Stimulated activated CD4-positive, alpha-beta T cell treated with anti-CD3 and anti-CD28 coated beads, Interleukin-1b, Interleukin-23, amount 100 ng/mL, for 1 hour (primary cell): ENCODE data around the gene SHH.
A peak's percentile ranks its signal among the peaks of the same experiment; 100 is the strongest.

Experiments used
- DNase-seq, 2 donors: peaks; one replicate each; pipeline ENCODE4 v3.0.0-alpha.2; 2020; ENCODE audit warnings: low read depth in 2 of 2

SHH gene

DNA sequence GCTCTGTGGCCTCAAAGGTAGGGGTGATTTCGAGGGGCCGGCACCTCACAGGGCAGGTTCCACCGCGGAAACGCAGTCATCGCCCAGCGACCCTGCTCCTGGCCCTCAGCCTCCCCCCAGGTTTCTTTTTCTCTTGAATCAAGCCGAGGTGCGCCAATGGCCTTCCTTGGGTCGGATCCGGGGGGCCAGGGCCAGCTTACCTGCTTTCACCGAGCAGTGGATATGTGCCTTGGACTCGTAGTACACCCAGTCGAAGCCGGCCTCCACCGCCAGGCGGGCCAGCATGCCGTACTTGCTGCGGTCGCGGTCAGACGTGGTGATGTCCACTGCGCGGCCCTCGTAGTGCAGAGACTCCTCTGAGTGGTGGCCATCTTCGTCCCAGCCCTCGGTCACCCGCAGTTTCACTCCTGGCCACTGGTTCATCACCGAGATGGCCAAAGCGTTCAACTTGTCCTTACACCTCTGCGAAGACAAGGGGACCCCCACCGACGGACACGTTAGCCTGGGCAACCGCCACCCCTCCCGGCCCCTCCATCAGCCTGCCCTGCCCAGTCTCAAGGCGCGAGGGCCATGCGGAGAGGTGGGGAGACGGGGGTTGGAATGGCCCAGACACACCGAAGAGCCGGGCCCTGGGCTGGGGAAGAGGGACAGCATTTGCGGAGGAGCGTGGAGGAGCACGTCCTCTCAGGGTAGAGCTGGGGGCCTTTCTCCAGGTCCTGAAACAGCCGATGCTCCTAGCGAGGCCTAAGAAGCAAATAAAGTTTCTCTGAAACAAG, 6.0 kb downstream of the SHH start:
- DNase-seq, result no peak

- DNase-seq, result no peak
Observed at GRCh38 chr7:155805826-155806095, 6.5 kb downstream of the SHH start.

- DNase-seq, result peak in 1 of 2 donors; percentile 43
Observed at GRCh38 chr7:155804897-155805825, 7.1 kb downstream of the SHH start.

GRCh38 chr7:155804431-155804831, 7.8 kb downstream of the SHH start:
- no peak for DNase-seq

DNA sequence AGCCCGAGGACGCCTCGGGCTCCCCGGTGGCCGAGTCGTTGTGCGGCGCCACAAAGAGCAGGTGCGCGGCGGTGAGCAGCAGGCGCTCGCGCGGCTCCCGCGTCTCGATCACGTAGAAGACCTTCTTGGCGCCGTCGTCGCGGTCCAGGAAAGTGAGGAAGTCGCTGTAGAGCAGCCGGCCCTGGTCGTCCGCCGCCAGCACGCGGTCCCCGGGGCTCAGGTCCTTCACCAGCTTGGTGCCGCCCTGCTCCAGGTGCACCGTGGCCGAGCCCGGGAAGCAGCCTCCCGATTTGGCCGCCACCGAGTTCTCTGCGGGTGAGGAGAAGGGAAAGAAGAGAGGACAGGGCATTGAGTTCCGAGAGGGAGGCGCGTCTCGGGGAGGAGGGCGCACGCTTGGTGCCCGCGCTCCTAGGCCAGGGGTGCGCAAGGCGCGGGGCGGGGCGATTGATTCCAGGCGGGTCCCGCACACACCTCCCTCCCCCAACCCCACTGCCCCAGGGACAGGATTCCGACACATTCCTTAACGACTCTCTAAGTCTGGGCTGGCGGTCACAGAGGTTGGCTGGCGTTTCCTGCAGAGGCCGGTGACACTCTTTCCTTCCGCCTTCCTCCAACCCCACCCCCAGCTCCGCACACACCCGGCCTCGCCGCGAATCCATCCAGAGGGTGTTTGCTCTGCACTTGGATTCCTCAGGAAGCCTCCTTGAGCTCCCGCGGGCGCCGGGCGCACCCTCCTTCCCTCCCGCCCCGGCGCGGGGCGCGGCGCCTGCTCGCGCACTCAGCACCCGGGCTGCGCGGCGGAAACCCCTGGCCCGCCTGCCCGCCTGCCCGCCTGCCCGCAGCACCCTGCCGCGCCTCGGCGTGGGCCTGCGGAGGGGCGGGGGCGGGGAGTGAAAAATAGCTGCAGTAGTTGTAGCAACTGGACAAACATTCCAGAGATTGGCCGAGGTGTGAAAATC, 8.6 kb downstream of the SHH start:
- no peak for DNase-seq

- no peak for DNase-seq
Observed at GRCh38 chr7:155802906-155803417, 9.3 kb downstream of the SHH start.

DNA sequence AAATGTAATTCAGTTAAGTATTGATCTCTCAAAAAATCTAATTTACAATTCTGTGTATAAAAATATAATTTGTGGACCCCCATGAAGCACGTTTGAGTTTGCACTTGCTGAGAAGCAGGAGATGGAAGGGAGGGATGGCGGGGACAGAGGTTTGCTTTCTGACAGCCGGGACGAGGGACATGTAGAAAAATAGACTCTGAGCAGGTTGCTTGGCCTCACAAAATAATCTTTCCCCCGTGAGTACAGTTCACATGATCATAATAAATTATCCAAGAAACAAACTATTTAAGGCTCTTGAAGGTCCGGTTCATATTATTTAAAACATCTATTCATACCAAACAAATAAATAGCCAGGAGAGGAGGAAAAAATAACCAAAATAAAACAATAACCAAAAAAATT, 10.0 kb downstream of the SHH start:
- DNase-seq, result no peak

GRCh38 chr7:155800741-155801267, 11.5 kb downstream of the SHH start:
- no peak for DNase-seq

DNA sequence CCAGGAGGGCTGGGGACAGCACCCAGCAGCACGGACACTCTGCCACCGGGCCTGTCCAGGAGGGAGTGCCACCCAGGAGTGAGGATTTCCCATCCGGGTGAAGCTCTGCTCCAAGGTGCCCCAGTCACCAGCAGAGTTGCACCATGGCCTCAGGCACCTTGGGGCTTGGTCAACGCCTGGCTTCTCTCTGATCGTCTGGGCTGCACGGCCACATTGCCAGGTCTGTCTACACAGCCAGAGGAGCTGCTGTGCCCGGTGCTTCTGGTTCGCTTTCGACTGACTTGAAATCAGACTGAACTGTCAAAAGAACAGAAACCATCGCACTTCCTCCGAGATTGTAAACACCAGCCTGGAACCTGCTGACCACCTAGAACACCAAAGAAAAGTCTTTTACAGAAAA, 12.0 kb downstream of the SHH start:
- no peak for DNase-seq

DNA sequence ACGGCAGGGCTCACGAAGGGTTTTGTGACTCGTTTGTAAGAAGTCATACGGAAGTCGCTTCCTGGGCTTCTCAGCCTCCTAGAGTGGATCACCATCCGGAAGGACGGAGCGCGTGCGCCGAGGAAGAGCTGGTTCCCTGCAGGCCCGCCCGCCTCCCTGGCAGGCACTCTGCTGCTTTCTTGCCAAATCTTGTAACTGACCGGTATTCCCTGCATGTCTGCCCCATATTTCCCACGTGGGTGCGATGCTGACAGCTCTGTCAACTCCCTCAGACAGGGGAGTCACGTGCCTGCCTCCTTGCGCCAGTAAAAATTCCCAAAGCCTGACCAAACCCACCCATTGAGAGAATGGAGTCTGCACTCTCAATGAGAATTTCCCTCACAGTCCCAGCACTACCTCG, 12.7 kb downstream of the SHH start:
- no peak for DNase-seq

- no peak for DNase-seq
Observed at GRCh38 chr7:155798673-155799439, 13.4 kb downstream of the SHH start.

DNA sequence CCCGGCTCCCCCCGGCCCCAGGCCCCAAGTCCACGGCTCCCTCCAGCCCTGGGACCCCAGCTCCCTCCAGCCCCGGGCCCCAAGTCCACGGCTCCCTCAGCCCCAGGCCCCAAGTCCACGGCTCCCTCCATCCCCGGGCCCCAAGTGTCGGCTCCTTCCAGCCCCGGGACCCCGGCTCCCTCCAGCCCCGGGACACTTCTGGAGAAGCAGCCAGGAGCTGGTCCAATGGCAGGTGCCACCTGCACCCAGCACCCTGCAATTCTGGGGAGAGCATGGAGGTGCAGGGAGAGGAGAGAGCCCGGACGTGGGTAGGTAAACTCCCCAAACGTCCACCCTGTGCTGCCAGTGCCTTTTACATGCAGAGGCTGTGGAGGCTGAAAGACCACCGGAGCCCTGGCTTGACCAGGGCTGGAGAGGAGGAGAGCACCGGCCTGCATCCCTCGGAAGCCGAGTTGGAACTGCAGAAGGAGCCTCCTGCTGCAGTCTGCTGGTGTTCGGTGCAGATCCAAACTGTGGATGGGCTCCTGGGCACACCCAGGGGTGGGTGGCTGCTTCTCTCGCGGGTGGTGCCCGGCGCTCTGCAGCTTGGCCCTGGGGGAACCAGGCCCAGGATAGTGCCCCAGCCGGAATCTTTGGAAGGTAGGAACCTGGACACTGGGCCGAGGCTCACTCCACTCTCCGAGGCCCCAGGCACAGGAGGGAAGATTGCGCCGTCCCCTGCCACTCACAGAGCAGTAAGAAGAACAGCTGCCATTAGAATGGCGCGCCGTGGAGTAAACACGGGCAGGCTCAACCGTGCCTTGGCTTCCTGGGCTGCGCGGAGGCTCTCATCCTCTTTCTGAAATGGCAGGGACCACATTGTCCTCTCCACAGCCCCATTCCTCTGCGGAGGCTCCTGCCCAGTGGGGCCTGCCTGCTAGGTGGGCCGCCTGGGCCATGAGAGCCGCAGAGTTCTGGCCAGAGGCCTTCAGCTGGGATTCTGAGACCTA, 14.7 kb downstream of the SHH start:
- no peak for DNase-seq

GRCh38 chr7:155796381-155797261, 15.6 kb downstream of the SHH start:
- peak; percentile 37 to 66 for DNase-seq

DNA sequence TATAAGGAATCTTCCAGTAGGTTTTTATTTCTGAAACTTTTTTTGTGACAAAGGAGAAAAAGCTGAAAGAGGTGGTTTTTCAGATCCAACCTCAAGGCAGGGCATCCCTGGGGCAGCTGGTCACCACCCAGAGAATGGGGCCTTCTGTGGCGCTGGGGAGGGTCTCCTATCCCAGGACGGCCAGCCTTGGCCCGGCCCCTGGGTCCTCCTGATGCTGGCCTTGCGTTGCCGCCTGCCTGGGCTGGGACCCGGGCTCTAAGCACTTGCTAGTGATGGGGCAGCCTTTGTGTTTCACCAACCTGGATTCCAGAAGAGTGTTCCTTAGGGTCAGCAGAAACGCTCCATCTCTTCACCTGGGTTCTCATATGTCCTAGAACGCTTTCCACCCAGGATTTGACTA, 16.3 kb downstream of the SHH start:
- no peak for DNase-seq

GRCh38 chr7:155795401-155795800, 16.9 kb downstream of the SHH start:
- no peak for DNase-seq

- no peak for DNase-seq
Observed at GRCh38 chr7:155794196-155794595, 18.1 kb downstream of the SHH start.

DNA sequence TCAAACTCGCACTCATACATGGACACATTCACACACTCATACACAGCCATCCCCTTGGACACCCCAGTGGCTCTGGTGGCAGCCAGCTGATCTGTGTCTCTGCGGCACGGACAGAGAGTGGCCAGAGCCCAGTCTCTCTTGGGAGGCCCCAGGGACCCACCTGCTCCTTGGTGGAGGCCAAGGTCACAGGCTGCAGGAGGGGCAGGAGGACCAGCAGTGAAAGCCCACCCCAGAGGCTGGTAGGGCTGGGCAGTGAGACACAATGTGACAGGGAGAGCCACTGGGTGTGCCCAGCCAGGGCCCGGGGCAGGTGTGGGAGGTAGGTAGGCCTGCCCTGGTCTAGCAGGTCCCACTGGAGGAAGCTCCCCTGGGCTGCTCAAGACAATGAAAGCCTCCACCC, 18.5 kb downstream of the SHH start:
- DNase-seq, result no peak

DNA sequence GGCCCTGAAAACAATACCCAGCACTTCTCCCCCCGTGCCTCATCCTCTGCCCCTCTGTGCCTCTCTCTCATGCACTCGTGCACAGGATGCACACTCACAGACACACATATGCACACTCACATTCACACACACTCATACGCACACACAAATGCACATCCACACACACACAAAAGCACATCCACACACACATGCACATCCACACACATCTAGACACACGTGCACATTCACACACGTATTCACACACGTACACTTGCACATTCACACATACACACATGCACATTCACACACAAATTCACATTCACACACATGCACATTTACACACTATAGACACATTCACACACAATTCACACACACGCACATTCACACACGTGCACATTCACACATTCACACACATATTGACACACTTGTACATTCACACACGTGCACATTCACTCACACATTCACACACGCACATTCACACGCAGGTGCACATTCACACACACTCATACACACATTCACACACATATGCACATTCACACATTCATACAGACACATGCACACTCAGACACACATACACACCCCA, 19.2 kb downstream of the SHH start:
- DNase-seq, result no peak
